HepG2 (cell line): ENCODE measurements around the gene MVP. TPM values are rescaled to one million over a fixed set of nuclear protein-coding genes. Genes with fewer than 3 reads are reported as not detected.

Experiments
- BRCA1 ChIP-seq: sonication (generic); formaldehyde crosslinking; IDR thresholded peaks from 2 replicates; pipeline ENCODE4 v1.4.0; 2020; ENCODE audit warnings: missing genetic modification reagents
- BRD4 ChIP-seq: sonication (generic); formaldehyde crosslinking; IDR thresholded peaks from 2 replicates; pipeline ENCODE4 v1.4.0; 2020; ENCODE audit warnings: missing genetic modification reagents
- CCDC6 ChIP-seq: sonication (generic); formaldehyde crosslinking; IDR thresholded peaks from 2 replicates; pipeline ENCODE4 v1.8.1; 2022; ENCODE audit warnings: mild to moderate bottlenecking, missing genetic modification reagents, moderate library complexity
- DPF2 ChIP-seq: sonication (generic); formaldehyde crosslinking; IDR thresholded peaks from 2 replicates; pipeline ENCODE4 v1.4.0; 2020; ENCODE audit warnings: mild to moderate bottlenecking, low read depth, missing genetic modification reagents, borderline replicate concordance
- EEA1 ChIP-seq: sonication (generic); formaldehyde crosslinking; IDR thresholded peaks from 2 replicates; pipeline ENCODE4 v1.5.1; 2020; ENCODE audit warnings: mild to moderate bottlenecking, missing genetic modification reagents, borderline replicate concordance
- HDAC1 ChIP-seq: sonication (generic); formaldehyde crosslinking; IDR thresholded peaks from 2 replicates; pipeline ENCODE4 v1.5.1; 2020; ENCODE audit warnings: mild to moderate bottlenecking, missing genetic modification reagents
- HNF4A ChIP-seq: sonication (generic); formaldehyde crosslinking; IDR thresholded peaks from 2 replicates; pipeline ENCODE4 v1.4.0; 2020; ENCODE audit warnings: missing genetic modification reagents
- MTF2 ChIP-seq: sonication (generic); formaldehyde crosslinking; IDR thresholded peaks from 2 replicates; pipeline ENCODE4 v1.5.0; 2020; ENCODE audit warnings: missing genetic modification reagents, borderline replicate concordance
- NAIF1 ChIP-seq: sonication (generic); formaldehyde crosslinking; IDR thresholded peaks from 2 replicates; pipeline ENCODE4 v1.5.0; 2020; ENCODE audit warnings: mild to moderate bottlenecking, missing genetic modification reagents, borderline replicate concordance
- TAF1 ChIP-seq: sonication (generic); formaldehyde crosslinking; IDR thresholded peaks from 2 replicates; pipeline ENCODE4 v1.4.0; 2020; ENCODE audit warnings: missing genetic modification reagents
- TSC22D2 ChIP-seq: sonication (generic); formaldehyde crosslinking; IDR thresholded peaks from 2 replicates; pipeline ENCODE4 v1.5.1; 2020; ENCODE audit warnings: missing genetic modification reagents, mild to moderate bottlenecking, borderline replicate concordance
- U2AF2 ChIP-seq: fragments of 200-400 bp; formaldehyde crosslinking; IDR thresholded peaks from 2 replicates; pipeline ENCODE4 v1.6.1; 2017; ENCODE audit warnings: low read depth, mild to moderate bottlenecking, low read length
- YEATS4 ChIP-seq: sonication (generic); formaldehyde crosslinking; IDR thresholded peaks from 2 replicates; pipeline ENCODE4 v1.4.0; 2020; ENCODE audit warnings: missing genetic modification reagents, borderline replicate concordance
- ZBTB2 ChIP-seq: sonication (generic); formaldehyde crosslinking; IDR thresholded peaks from 2 replicates; pipeline ENCODE4 v1.8.0; 2022; ENCODE audit warnings: low read depth, missing genetic modification reagents
- ZGPAT ChIP-seq: IDR thresholded peaks from 2 replicates; pipeline ENCODE4 v1.6.1; 2016; ENCODE audit warnings: mild to moderate bottlenecking
- ZNF564 ChIP-seq: sonication (generic); formaldehyde crosslinking; IDR thresholded peaks from 2 replicates; pipeline ENCODE4 v1.8.1; 2023; ENCODE audit warnings: mild to moderate bottlenecking, missing genetic modification reagents
- ZNF580 ChIP-seq: IDR thresholded peaks from 2 replicates; pipeline ENCODE4 v1.6.1; 2016; ENCODE audit warnings: low read depth, borderline replicate concordance
- ZNF589 ChIP-seq: sonication (generic); formaldehyde crosslinking; conservative IDR thresholded peaks from 2 replicates; pipeline ENCODE4 v1.8.0; 2022; ENCODE audit warnings: mild to moderate bottlenecking, moderate library complexity, missing genetic modification reagents
- ZNF614 ChIP-seq: IDR thresholded peaks from 2 replicates; pipeline ENCODE4 v1.6.1; 2018; ENCODE audit warnings: missing biosample characterization, missing genetic modification reagents, inconsistent platforms, borderline replicate concordance
- ZNF672 ChIP-seq: sonication (generic); formaldehyde crosslinking; IDR thresholded peaks from 2 replicates; pipeline ENCODE4 v1.8.1; 2022; ENCODE audit warnings: missing genetic modification reagents
- ZNF720 ChIP-seq: sonication (generic); formaldehyde crosslinking; IDR thresholded peaks from 2 replicates; pipeline ENCODE4 v1.4.0; 2020; ENCODE audit warnings: missing genetic modification reagents
- ZNF747 ChIP-seq: sonication (generic); formaldehyde crosslinking; IDR thresholded peaks from 2 replicates; pipeline ENCODE4 v1.8.1; 2023; ENCODE audit warnings: missing genetic modification reagents, mild to moderate bottlenecking, borderline replicate concordance
- ZNF773 ChIP-seq: sonication (generic); formaldehyde crosslinking; IDR thresholded peaks from 2 replicates; pipeline ENCODE4 v1.4.0; 2020; ENCODE audit warnings: missing genetic modification reagents, borderline replicate concordance
- ZSCAN9 ChIP-seq: IDR thresholded peaks from 2 replicates; pipeline ENCODE4 v1.6.1; 2016; ENCODE audit warnings: borderline replicate concordance
- polyA plus RNA-seq, 8 experiments: library from polyadenylated mRNA; depleted of rRNA in 3 of 8; stranded (reverse) in 7 of 8; unstranded in 1 of 8; fragments of >200 nt; fragmentation: Illumina TruSeq in 4 of 8; extraction: Trizol in 4 of 8; gene quantifications; 2 replicates each; pipeline versions ENCODE4 v1.2.1 to v1.2.3, GENCODE V29; 2011 to 2016; ENCODE audit warnings: low read depth in 4 of 8, missing spikeins in 1 of 8, mixed read lengths in 1 of 8; ENCODE audit not compliant: insufficient read depth in 1 of 8
- total RNA-seq, 5 experiments: library from RNA; depleted of rRNA; stranded (reverse); fragments of >200 nt; fragmentation: Illumina TruSeq; extraction: Trizol; gene quantifications; 2 replicates each; pipeline ENCODE4 v1.2.3, GENCODE V29; 2016; ENCODE audit warnings: low read depth in 1 of 5

The MVP gene
- total and polyA plus RNA-seq, 2 of the 13 experiments (the other 11 are each of a cell fraction or from before 2014, with no cell fraction given): 22.9 to 43.5 TPM

GRCh38 chr16:29862884-29863668, 42.8 kb downstream of the MVP start, which contains the start of gene CDIPT (continued):
- TF ChIP-seq YEATS4 (peak; percentile 69), ZNF672 (CRISPR knock-in tag) (no peak), EEA1 (peak; percentile 98), TAF1 (CRISPR knock-in tag) (peak; percentile 71), U2AF2 (peak; percentile 8; the same call in 1 of the 2 replicates), CCDC6 (CRISPR knock-in tag) (no peak), HNF4A (peak; percentile 45; the same call in 1 of the 2 replicates), TSC22D2 (CRISPR knock-in tag) (peak; percentile 81; the same call in 1 of the 2 replicates), ZNF564 (CRISPR knock-in tag) (peak; percentile 72), ZBTB2 (peak; percentile 60; the same call in 1 of the 2 replicates), BRD4 (CRISPR knock-in tag) (peak; percentile 22; the same call in 1 of the 2 replicates), DPF2 (CRISPR knock-in tag) (no peak), ZNF747 (CRISPR knock-in tag) (peak; percentile 48; the same call in 1 of the 2 replicates), ZNF720 (CRISPR knock-in tag) (no peak), MTF2 (CRISPR knock-in tag) (no peak), BRCA1 (CRISPR knock-in tag) (no peak), HDAC1 (CRISPR knock-in tag) (peak; percentile 95), ZNF773 (peak; percentile 87; the same call in 1 of the 2 replicates), ZGPAT (CRISPR knock-in tag) (peak; percentile 91), ZNF614 (peak; percentile 95), ZNF589 (CRISPR knock-in tag) (peak; percentile 70; the same call in 1 of the 2 replicates), NAIF1 (CRISPR knock-in tag) (peak; percentile 72; the same call in 1 of the 2 replicates), ZSCAN9 (peak; percentile 88; the same call in 1 of the 2 replicates), ZNF580 (peak; percentile 80)
